A549 (cell line): Measurements from ENCODE around the gene MCOLN3. TPM values are rescaled to one million over a fixed set of nuclear protein-coding genes. Genes with fewer than 3 reads are reported as not detected.

Experiments
- ATAC-seq, 2 experiments: fragments of 200-7000 bp in 1 of 2; fragments of >200 bp in 1 of 2; cut with Nextera tagmentation in 1 of 2; cut with Tn5 transposase in 1 of 2; 3 replicates each; pipeline versions ENCODE4 v1.8.0 to v1.9.1; 2018 to 2020; ENCODE audit warnings: mild to moderate bottlenecking in 1 of 2, moderate library complexity in 1 of 2
- CTCF ChIA-PET: fragments of 300-600 bp; sonication (Branson Sonifier 250); formaldehyde crosslinking; extraction: SDS; loops from one replicate; lab custom pipeline; 2021; ENCODE audit warnings: antibody characterized with exemption, inconsistent platforms; lab: Yijun Ruan, JAX
- POLR2A ChIA-PET: fragments of 350-600 bp; formaldehyde crosslinking; extraction: SDS; loops from one replicate; lab custom pipeline; 2021; ENCODE audit warnings: antibody characterized with exemption, inconsistent platforms; lab: Yijun Ruan, JAX
- DNase-seq, 2 experiments: peaks; one replicate each; pipeline versions ENCODE4 v3.0.0 to v3.0.0-alpha.2; 2011 to 2016; ENCODE audit warnings: low read depth in 1 of 2, low spot score in 1 of 2
- FAIRE-seq: peaks from 2 replicates; lab custom pipeline; 2011; peaks lifted over from hg19 to GRCh38; lab: Jason Lieb, UNC
- H3K27ac ChIP-seq, 2 experiments: fragments of >200 bp; sonication (Bioruptor Twin); formaldehyde crosslinking; 3 replicates each; pipeline ENCODE4 v1.5.1; 2016 to 2017
- H3K4me1 ChIP-seq: fragments of >200 bp; sonication (Bioruptor Twin); formaldehyde crosslinking; 3 replicates; pipeline ENCODE4 v1.6.1; 2016
- H3K4me2 ChIP-seq: fragments of >200 bp; sonication (Bioruptor Twin); formaldehyde crosslinking; 3 replicates; pipeline ENCODE4 v1.6.1; 2016
- H3K4me3 ChIP-seq: fragments of >200 bp; sonication (Bioruptor Twin); formaldehyde crosslinking; 3 replicates; pipeline ENCODE4 v1.5.1; 2016
- H3K9me3 ChIP-seq: fragments of >200 bp; sonication (Bioruptor Twin); formaldehyde crosslinking; 3 replicates; pipeline ENCODE4 v1.6.1; 2016
- CBX2 ChIP-seq: fragments of 200-600 bp; sonication (generic); IDR thresholded peaks from 2 replicates; pipeline ENCODE4 v1.6.1; 2016; ENCODE audit warnings: low read depth, mild to moderate bottlenecking, borderline replicate concordance
- CHD2 ChIP-seq: fragments of 150-350 bp; IDR thresholded peaks from 2 replicates; pipeline ENCODE4 v1.6.1; 2014; ENCODE audit warnings: low read length; ENCODE audit not compliant: partially characterized antibody
- CHD4 ChIP-seq: fragments of 200-600 bp; sonication (generic); IDR thresholded peaks from 2 replicates; pipeline ENCODE4 v1.6.1; 2016; ENCODE audit warnings: antibody characterized with exemption, mild to moderate bottlenecking, borderline replicate concordance
- EHF ChIP-seq: fragments of 250-450 bp; sonication (Bioruptor Pico); IDR thresholded peaks from 2 replicates; pipeline ENCODE4 v1.5.0; 2020; ENCODE audit warnings: mild to moderate bottlenecking
- FOSL2 ChIP-seq, 2 experiments: fragments of 450-650 bp in 1 of 2; fragments of >200 bp in 1 of 2; sonication (Bioruptor Twin) in 1 of 2; formaldehyde crosslinking; IDR thresholded peaks; 2 replicates each; pipeline versions ENCODE4 v1.5.0 to v1.6.1; 2016 to 2020; ENCODE audit warnings: mild to moderate bottlenecking in 1 of 2, moderate library complexity in 1 of 2
- GATA3 ChIP-seq: IDR thresholded peaks from 2 replicates; pipeline ENCODE4 v1.6.1; 2012; ENCODE audit warnings: borderline replicate concordance
- HEYL ChIP-seq: fragments of 250-450 bp; sonication (Bioruptor Pico); IDR thresholded peaks from 2 replicates; pipeline ENCODE4 v1.8.0; 2021; ENCODE audit warnings: mild to moderate bottlenecking, moderate library complexity
- HOXB5 ChIP-seq: fragments of 250-450 bp; sonication (Bioruptor Pico); IDR thresholded peaks from 2 replicates; pipeline ENCODE4 v1.5.0; 2020; ENCODE audit warnings: mild to moderate bottlenecking, moderate library complexity
- JUN ChIP-seq, 2 experiments: fragments of >200 bp; sonication (Bioruptor Twin); formaldehyde crosslinking; IDR thresholded peaks; 2 replicates in 1 of 2; 3 replicates in 1 of 2; pipeline ENCODE4 v1.6.1; 2016 to 2017
- KDM1A ChIP-seq: fragments of 200-600 bp; sonication (generic); IDR thresholded peaks from 2 replicates; pipeline ENCODE4 v1.6.1; 2016; ENCODE audit warnings: low read depth, mild to moderate bottlenecking
- NPAS2 ChIP-seq: fragments of 250-450 bp; sonication (Bioruptor Pico); IDR thresholded peaks from 2 replicates; pipeline ENCODE4 v1.8.0; 2022; ENCODE audit warnings: mild to moderate bottlenecking, moderate library complexity, borderline replicate concordance
- RAD21 ChIP-seq, 2 experiments: fragments of >200 bp in 1 of 2; sonication (Bioruptor Twin) in 1 of 2; formaldehyde crosslinking in 1 of 2; IDR thresholded peaks in 1 of 2; conservative IDR thresholded peaks in 1 of 2; 2 replicates in 1 of 2; 3 replicates in 1 of 2; pipeline ENCODE4 v1.6.1; 2012 to 2018; ENCODE audit warnings: inconsistent platforms in 1 of 2
- RARB ChIP-seq: fragments of 250-450 bp; sonication (Bioruptor Pico); IDR thresholded peaks from 2 replicates; pipeline ENCODE4 v1.8.0; 2021; ENCODE audit warnings: mild to moderate bottlenecking, moderate library complexity
- SMC3 ChIP-seq: fragments of >200 bp; sonication (Bioruptor Twin); formaldehyde crosslinking; IDR thresholded peaks from 3 replicates; pipeline ENCODE4 v1.6.1; 2018; ENCODE audit warnings: inconsistent platforms
- ZSCAN20 ChIP-seq: fragments of 250-450 bp; sonication (Bioruptor Pico); IDR thresholded peaks from 2 replicates; pipeline ENCODE4 v1.8.0; 2022; ENCODE audit warnings: mild to moderate bottlenecking, moderate library complexity
- WGBS: methylation state at CpG from one replicate; pipeline ENCODE4 v1.1.6; 2017; ENCODE audit errors: missing lambda C conversion rate; 5-methylcytosine and 5-hydroxymethylcytosine counted together
- polyA plus RNA-seq, 4 experiments: library from polyadenylated mRNA; depleted of rRNA in 3 of 4; stranded (reverse); fragments of >200 nt; fragmentation: RNase III in 1 of 4; extraction: RNeasy Plus Mini Kit Qiagen cat#74134 plus additional on column Dnase treatment in 1 of 4; gene quantifications; 2 replicates in 3 of 4; 3 replicates in 1 of 4; pipeline ENCODE4 v1.2.3, GENCODE V29; 2011 to 2017
- TF ChIP-seq, protein P1 (sequence below): fragments of >200 bp; sonication (Bioruptor Twin); formaldehyde crosslinking; IDR thresholded peaks from 3 replicates; pipeline ENCODE4 v1.5.1; 2016
- TF ChIP-seq, protein P2 (sequence below): IDR thresholded peaks from 2 replicates; pipeline ENCODE4 v1.6.1; 2012; ENCODE audit warnings: low read depth, borderline replicate concordance
- TF ChIP-seq, protein P3 (sequence below): fragments of >200 bp; sonication (Bioruptor Twin); formaldehyde crosslinking; IDR thresholded peaks from 3 replicates; pipeline ENCODE4 v1.6.1; 2016
- TF ChIP-seq, protein P4 (sequence below): fragments of >200 bp; sonication (Bioruptor Twin); formaldehyde crosslinking; IDR thresholded peaks from 2 replicates; pipeline ENCODE4 v1.6.1; 2016
- TF ChIP-seq, protein P5 (sequence below): fragments of 200-600 bp; sonication (generic); IDR thresholded peaks from 2 replicates; pipeline ENCODE4 v1.6.1; 2016; ENCODE audit warnings: antibody characterized with exemption, mild to moderate bottlenecking, moderate library complexity
- TF ChIP-seq, protein P6 (sequence below): fragments of 250-450 bp; sonication (Bioruptor Pico); IDR thresholded peaks from 2 replicates; pipeline ENCODE4 v1.5.0; 2020; ENCODE audit warnings: low read depth, mild to moderate bottlenecking, moderate library complexity

The MCOLN3 gene
- polyA plus RNA-seq, 2 of the 4 experiments (the other 2 are of a cell fraction) = 4.2 to 6.7 TPM

DNA sequence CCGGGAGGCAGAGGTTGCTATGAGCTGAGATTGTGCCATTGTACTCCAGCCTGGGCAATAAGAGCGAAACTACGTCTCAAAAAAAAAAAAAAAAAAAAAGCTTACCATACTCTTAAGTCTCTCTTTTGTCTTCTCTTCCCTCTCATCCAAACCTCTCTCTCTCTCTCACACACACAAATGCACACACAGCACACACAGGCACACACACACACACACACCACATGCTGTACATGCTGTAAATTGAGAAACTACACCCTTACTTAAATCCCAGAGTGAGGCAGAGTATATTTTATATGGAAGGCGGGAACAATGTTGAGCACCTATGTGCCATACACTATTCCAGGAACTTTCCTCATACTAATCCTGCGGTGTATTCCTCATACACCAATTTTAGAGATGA, 6.5 kb downstream of the MCOLN3 start:
- ChIA-PET CTCF (interaction anchor here (1.5 to 1.9 kb wide), 3 partner anchors 26 to 213 kb away, joined by 3 to 6 read pairs (median 3); no protein-coding TSS in a partner anchor), POLR2A (no interaction called here)
- no peak overlapping the region for H3K4me3 ChIP-seq
- ATAC-seq = no peak
- DNase-seq = no peak
- no peak overlapping the region for H3K4me2 ChIP-seq
- H3K4me1 ChIP-seq = no peaks in the 10 kb centered on the region
- H3K27ac ChIP-seq = no peak overlapping the region
- no peak for FAIRE-seq
- WGBS = 79% methylated on average over 5 of the region's 5 CpGs
- H3K9me3 ChIP-seq = no peaks in the 10 kb centered on the region
- TF ChIP-seq HOXB5 (CRISPR knock-in tag) (no peak), CBX2 (no peak), CHD4 (no peak), NPAS2 (CRISPR knock-in tag) (no peak), JUN (IDR thresholded peaks at IDR 0.05) (no peak)
- TF ChIP-seq, protein P1, sequence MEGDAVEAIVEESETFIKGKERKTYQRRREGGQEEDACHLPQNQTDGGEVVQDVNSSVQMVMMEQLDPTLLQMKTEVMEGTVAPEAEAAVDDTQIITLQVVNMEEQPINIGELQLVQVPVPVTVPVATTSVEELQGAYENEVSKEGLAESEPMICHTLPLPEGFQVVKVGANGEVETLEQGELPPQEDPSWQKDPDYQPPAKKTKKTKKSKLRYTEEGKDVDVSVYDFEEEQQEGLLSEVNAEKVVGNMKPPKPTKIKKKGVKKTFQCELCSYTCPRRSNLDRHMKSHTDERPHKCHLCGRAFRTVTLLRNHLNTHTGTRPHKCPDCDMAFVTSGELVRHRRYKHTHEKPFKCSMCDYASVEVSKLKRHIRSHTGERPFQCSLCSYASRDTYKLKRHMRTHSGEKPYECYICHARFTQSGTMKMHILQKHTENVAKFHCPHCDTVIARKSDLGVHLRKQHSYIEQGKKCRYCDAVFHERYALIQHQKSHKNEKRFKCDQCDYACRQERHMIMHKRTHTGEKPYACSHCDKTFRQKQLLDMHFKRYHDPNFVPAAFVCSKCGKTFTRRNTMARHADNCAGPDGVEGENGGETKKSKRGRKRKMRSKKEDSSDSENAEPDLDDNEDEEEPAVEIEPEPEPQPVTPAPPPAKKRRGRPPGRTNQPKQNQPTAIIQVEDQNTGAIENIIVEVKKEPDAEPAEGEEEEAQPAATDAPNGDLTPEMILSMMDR = no peak

DNA sequence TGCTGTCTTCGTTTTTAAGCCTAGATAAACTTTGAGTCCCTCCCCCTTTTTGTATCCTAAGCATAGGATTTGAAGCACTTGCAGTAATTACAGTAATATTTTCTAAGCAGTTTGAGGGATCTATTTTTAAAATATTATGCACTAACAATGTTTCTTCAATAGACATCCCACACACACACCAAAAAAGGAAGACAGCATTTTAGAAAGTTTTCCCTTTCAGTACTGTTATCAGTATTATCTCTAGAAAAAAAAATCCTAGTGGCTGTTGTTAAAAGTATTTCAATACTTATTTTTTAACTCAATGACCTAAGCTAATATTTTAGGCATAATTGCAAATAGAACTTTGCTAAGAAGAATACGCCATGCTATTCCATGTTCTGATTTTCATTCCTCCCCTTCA, 15.1 kb downstream of the MCOLN3 start:
- H3K4me3 ChIP-seq = no peak overlapping the region
- POLR2A ChIA-PET = no interaction called here

More for the DNA sequence above, 15.1 kb downstream of the MCOLN3 start:
- CTCF ChIA-PET = interaction anchor here (1.7 kb wide), 1 partner anchor 89 kb away, joined by 10 read pairs; no protein-coding TSS in a partner anchor
- no peak overlapping the region for H3K4me2 ChIP-seq
- DNase-seq (no peak), FAIRE-seq (no peak)
- no peaks in the 10 kb centered on the region for H3K9me3 ChIP-seq
- TF ChIP-seq HEYL (no peak), FOSL2 (IDR thresholded peaks at IDR 0.05) (no peak), FOSL2 (CRISPR knock-in tag; IDR thresholded peaks at IDR 0.05) (no peak), CBX2 (no peak), SMC3 (no peak), EHF (no peak), KDM1A (no peak), RARB (no peak), GATA3 (no peak), ZSCAN20 (no peak), CHD2 (no peak), RAD21 (conservative IDR thresholded peaks at IDR 0.05 in 1 of 2, IDR thresholded peaks at IDR 0.05 in 1 of 2) (no peak)
- TF ChIP-seq, protein P2, sequence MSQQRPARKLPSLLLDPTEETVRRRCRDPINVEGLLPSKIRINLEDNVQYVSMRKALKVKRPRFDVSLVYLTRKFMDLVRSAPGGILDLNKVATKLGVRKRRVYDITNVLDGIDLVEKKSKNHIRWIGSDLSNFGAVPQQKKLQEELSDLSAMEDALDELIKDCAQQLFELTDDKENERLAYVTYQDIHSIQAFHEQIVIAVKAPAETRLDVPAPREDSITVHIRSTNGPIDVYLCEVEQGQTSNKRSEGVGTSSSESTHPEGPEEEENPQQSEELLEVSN = no peak
- TF ChIP-seq, protein P3, sequence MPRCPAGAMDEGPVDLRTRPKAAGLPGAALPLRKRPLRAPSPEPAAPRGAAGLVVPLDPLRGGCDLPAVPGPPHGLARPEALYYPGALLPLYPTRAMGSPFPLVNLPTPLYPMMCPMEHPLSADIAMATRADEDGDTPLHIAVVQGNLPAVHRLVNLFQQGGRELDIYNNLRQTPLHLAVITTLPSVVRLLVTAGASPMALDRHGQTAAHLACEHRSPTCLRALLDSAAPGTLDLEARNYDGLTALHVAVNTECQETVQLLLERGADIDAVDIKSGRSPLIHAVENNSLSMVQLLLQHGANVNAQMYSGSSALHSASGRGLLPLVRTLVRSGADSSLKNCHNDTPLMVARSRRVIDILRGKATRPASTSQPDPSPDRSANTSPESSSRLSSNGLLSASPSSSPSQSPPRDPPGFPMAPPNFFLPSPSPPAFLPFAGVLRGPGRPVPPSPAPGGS = no peak
- TF ChIP-seq, protein P4, sequence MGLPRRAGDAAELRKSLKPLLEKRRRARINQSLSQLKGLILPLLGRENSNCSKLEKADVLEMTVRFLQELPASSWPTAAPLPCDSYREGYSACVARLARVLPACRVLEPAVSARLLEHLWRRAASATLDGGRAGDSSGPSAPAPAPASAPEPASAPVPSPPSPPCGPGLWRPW = no peak
- TF ChIP-seq, protein P5, sequence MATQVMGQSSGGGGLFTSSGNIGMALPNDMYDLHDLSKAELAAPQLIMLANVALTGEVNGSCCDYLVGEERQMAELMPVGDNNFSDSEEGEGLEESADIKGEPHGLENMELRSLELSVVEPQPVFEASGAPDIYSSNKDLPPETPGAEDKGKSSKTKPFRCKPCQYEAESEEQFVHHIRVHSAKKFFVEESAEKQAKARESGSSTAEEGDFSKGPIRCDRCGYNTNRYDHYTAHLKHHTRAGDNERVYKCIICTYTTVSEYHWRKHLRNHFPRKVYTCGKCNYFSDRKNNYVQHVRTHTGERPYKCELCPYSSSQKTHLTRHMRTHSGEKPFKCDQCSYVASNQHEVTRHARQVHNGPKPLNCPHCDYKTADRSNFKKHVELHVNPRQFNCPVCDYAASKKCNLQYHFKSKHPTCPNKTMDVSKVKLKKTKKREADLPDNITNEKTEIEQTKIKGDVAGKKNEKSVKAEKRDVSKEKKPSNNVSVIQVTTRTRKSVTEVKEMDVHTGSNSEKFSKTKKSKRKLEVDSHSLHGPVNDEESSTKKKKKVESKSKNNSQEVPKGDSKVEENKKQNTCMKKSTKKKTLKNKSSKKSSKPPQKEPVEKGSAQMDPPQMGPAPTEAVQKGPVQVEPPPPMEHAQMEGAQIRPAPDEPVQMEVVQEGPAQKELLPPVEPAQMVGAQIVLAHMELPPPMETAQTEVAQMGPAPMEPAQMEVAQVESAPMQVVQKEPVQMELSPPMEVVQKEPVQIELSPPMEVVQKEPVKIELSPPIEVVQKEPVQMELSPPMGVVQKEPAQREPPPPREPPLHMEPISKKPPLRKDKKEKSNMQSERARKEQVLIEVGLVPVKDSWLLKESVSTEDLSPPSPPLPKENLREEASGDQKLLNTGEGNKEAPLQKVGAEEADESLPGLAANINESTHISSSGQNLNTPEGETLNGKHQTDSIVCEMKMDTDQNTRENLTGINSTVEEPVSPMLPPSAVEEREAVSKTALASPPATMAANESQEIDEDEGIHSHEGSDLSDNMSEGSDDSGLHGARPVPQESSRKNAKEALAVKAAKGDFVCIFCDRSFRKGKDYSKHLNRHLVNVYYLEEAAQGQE = no peak
- TF ChIP-seq, protein P6, sequence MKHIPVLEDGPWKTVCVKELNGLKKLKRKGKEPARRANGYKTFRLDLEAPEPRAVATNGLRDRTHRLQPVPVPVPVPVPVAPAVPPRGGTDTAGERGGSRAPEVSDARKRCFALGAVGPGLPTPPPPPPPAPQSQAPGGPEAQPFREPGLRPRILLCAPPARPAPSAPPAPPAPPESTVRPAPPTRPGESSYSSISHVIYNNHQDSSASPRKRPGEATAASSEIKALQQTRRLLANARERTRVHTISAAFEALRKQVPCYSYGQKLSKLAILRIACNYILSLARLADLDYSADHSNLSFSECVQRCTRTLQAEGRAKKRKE = no peak
- TF ChIP-seq, all 56 proteins: peak for 0
- H3K27ac ChIP-seq = no peak overlapping the region
- H3K4me1 ChIP-seq = no peaks in the 10 kb centered on the region
- WGBS = 54% methylated on average over 2 of the region's 2 CpGs
- no peak for ATAC-seq
